ENCODE data around the gene GATB. TPM values are rescaled to one million over a fixed set of nuclear protein-coding genes. Genes with fewer than 3 reads are reported as not detected.
"Not testable (repeated sequence)": the region's sequence is repeated elsewhere in the genome, so short reads cannot be mapped to it uniquely, and the experiment has no call there.

GATB gene
- total and polyA plus RNA-seq, 2 donors (not counting 3 experiments of a cell fraction or from before 2014, with no cell fraction given) = 14.4 to 17.7 TPM

DNA sequence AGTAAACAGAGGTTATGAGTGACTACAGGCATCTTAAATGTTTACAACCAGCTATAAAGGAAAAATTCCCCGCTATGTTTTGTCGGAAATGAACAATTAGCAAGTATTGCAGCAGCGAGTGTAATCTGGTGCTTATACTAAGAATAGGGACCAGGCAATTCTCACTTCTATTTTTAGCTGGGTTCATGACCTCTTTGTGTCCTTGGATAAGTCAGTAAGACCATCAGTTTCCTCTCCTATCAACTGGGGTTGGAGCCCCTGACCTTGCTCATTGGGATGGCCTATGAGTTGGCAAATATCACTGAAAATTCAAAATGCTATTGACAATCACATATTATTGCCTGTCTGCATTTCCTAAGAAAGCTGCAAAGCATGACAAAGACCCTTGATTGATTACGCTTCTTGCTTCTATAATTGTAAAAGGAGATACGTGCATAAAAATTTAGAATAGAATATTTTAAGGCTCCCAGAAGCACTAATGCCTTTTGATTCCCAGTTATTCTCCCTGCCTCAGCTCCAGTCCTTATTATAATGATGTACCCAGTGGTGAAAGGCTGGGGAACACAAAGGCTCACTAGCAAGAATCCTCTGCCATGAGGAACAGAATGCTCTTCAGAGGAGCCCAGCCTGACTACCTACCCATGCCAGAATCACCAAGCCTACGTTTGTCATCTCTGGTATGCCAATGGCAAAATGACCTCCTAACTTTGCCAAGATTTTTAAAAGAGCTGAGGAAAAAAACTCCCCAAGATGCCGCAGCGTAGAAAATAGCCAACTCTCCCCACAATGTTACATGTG is 21.9 kb downstream of the GATB start:
- CTCF ChIA-PET = interaction anchor here (1.5 kb wide), 1 partner anchor 10 kb away, joined by 5 read pairs; no protein-coding TSS in a partner anchor
- Histone ChIP-seq H3K9me1 (replicated peaks; ENCODE audit: control insufficient read depth, extremely low read depth, insufficient read depth, low read length) (no peaks in the 10 kb centered on the region), H3K4me1 (ENCODE audit: control insufficient read depth, extremely low read depth, insufficient read depth, low read length) (no peaks in the 10 kb centered on the region), H2AFZ (ENCODE audit: low read depth, low read length) (no peak overlapping the region), H3K4me2 (ENCODE audit: insufficient read depth, low read length) (no peak overlapping the region), H3K9ac (replicated peaks; ENCODE audit: extremely low read depth, insufficient read depth, low read length) (no peak overlapping the region), H3K79me2 (ENCODE audit: control insufficient read depth, insufficient read depth, low read length) (no peaks in the 10 kb centered on the region), H3K27ac (ENCODE audit: insufficient read depth, low read depth, low read length) (no peak overlapping the region), H3K4me3 (replicated peaks in 1 of 3; ENCODE audit: insufficient read depth in 1 of 3, low read depth in 1 of 3, low read length in 3 of 3) (no peak overlapping the region), H3K27me3 (ENCODE audit: control insufficient read depth in 2 of 2, insufficient read depth in 2 of 2, low read length in 2 of 2) (no peaks in the 10 kb centered on the region), H3K9me3 (replicated peaks; ENCODE audit: control insufficient read depth, insufficient read depth, low read length) (no peaks in the 10 kb centered on the region), H4K20me1 (replicated peaks; ENCODE audit: control insufficient read depth, extremely low read depth, insufficient read depth, low read length) (no peaks in the 10 kb centered on the region), H3K36me3 (ENCODE audit: control insufficient read depth in 2 of 2, extremely low read depth in 1 of 2, insufficient read depth in 2 of 2, low read length in 2 of 2) (no peaks in the 10 kb centered on the region)
- FAIRE-seq (no peak), DNase-seq (ENCODE audit: low read depth, low spot score) (no peak)
- TF ChIP-seq, protein P1, sequence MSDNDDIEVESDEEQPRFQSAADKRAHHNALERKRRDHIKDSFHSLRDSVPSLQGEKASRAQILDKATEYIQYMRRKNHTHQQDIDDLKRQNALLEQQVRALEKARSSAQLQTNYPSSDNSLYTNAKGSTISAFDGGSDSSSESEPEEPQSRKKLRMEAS (IDR thresholded peaks at IDR 0.05; ENCODE audit: insufficient read depth, insufficient read length) = no peak
- TF ChIP-seq POLR2AphosphoS5 (IDR thresholded peaks at IDR 0.05; ENCODE audit: insufficient read depth, low read depth, low read length) = no peak
- TF ChIP-seq, protein P2, sequence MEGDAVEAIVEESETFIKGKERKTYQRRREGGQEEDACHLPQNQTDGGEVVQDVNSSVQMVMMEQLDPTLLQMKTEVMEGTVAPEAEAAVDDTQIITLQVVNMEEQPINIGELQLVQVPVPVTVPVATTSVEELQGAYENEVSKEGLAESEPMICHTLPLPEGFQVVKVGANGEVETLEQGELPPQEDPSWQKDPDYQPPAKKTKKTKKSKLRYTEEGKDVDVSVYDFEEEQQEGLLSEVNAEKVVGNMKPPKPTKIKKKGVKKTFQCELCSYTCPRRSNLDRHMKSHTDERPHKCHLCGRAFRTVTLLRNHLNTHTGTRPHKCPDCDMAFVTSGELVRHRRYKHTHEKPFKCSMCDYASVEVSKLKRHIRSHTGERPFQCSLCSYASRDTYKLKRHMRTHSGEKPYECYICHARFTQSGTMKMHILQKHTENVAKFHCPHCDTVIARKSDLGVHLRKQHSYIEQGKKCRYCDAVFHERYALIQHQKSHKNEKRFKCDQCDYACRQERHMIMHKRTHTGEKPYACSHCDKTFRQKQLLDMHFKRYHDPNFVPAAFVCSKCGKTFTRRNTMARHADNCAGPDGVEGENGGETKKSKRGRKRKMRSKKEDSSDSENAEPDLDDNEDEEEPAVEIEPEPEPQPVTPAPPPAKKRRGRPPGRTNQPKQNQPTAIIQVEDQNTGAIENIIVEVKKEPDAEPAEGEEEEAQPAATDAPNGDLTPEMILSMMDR (IDR thresholded peaks at IDR 0.05; ENCODE audit: extremely low read depth in 1 of 2, insufficient read depth in 1 of 2, low read depth in 1 of 2, low read length in 2 of 2) = no peak
- TF ChIP-seq FOS (IDR thresholded peaks at IDR 0.05; ENCODE audit: borderline replicate concordance, insufficient read depth, low read length) = no peak
- no peak for TF ChIP-seq POLR2A (IDR thresholded peaks at IDR 0.05; ENCODE audit: low read depth, low read length)
- TF ChIP-seq MYC (IDR thresholded peaks at IDR 0.05; ENCODE audit: low read depth, low read length) = no peak
- no peak for TF ChIP-seq JUN (IDR thresholded peaks at IDR 0.05; ENCODE audit: borderline replicate concordance, insufficient read depth, insufficient read length, low read depth)
- TF ChIP-seq GATA2 (IDR thresholded peaks at IDR 0.05; ENCODE audit: insufficient read depth, insufficient read length, low read depth, low read length) = no peak
- no peak for TF ChIP-seq EZH2 (IDR thresholded peaks at IDR 0.05; ENCODE audit: borderline replicate concordance, low read depth, low read length, severe bottlenecking)
- dilution Hi-C loops (cut with MboI; ENCODE audit: extremely low pct_ligation_motif_present, low sequenced_read_pairs) (no loop called here), intact Hi-C loops (cut with micrococcal nuclease) (no loop called here)
- no TSS peak for BruUV-seq (replicated peaks)
- POLR2A ChIA-PET = no interaction called here

DNA sequence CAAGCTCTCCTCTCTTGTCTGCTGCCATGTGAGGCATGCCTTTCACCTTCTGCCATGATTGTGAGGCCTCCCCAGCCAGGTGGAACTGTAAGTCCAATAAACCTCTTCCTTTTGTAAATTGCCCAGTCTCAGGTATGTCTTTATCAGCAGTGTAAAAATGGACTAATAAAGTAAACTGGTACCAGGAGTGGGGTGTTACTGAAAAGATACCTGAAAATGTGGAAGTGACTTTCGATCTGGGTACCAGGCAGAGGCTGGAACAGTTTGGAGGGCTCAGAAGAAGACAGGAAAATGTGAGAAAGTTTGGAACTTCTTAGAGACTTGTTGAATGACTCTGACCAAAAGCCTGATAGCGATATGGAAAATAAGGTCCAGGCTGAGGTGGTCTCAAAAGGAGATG is 24.0 kb downstream of the GATB start:
- H3K27me3 ChIP-seq (ENCODE audit: control insufficient read depth in 2 of 2, insufficient read depth in 2 of 2, low read length in 2 of 2); H4K20me1 ChIP-seq (replicated peaks; ENCODE audit: control insufficient read depth, extremely low read depth, insufficient read depth, low read length); H3K36me3 ChIP-seq (ENCODE audit: control insufficient read depth in 2 of 2, extremely low read depth in 1 of 2, insufficient read depth in 2 of 2, low read length in 2 of 2); H3K9me3 ChIP-seq (replicated peaks; ENCODE audit: control insufficient read depth, insufficient read depth, low read length); CTCF ChIA-PET; H3K79me2 ChIP-seq (ENCODE audit: control insufficient read depth, insufficient read depth, low read length); FAIRE-seq; H2AFZ ChIP-seq (ENCODE audit: low read depth, low read length); intact Hi-C loops (cut with micrococcal nuclease); H3K4me2 ChIP-seq (ENCODE audit: insufficient read depth, low read length); H3K9ac ChIP-seq (replicated peaks; ENCODE audit: extremely low read depth, insufficient read depth, low read length); H3K9me1 ChIP-seq (replicated peaks; ENCODE audit: control insufficient read depth, extremely low read depth, insufficient read depth, low read length); H3K4me3 ChIP-seq (replicated peaks in 1 of 3; ENCODE audit: insufficient read depth in 1 of 3, low read depth in 1 of 3, low read length in 3 of 3); H3K4me1 ChIP-seq (ENCODE audit: control insufficient read depth, extremely low read depth, insufficient read depth, low read length); DNase-seq (ENCODE audit: low read depth, low spot score); H3K27ac ChIP-seq (ENCODE audit: insufficient read depth, low read depth, low read length); POLR2A ChIA-PET; dilution Hi-C loops (cut with MboI; ENCODE audit: extremely low pct_ligation_motif_present, low sequenced_read_pairs); BruUV-seq (replicated peaks): not testable (repeated sequence)
